Epithelial cell of proximal tubule (primary cell): ENCODE results near the gene ANKRD63. TPM values are rescaled to one million over a fixed set of nuclear protein-coding genes. Genes with fewer than 3 reads are reported as not detected.

Experiments
- DNase-seq: peaks from one replicate; pipeline ENCODE4 v3.0.0-alpha.2; 2011; ENCODE audit warnings: low read depth
- H3K4me3 ChIP-seq: 2 replicates; pipeline ENCODE4 v1.5.1; 2011; ENCODE audit warnings: low read depth, mild to moderate bottlenecking, low read length
- CTCF ChIP-seq: conservative IDR thresholded peaks from 2 replicates; pipeline ENCODE4 v1.5.1; 2012; ENCODE audit warnings: low read depth, mild to moderate bottlenecking, low read length
- total RNA-seq: library from RNA; depleted of rRNA; stranded (reverse); fragments of >200 nt; gene quantifications from 2 replicates; pipeline ENCODE4 v1.2.3, GENCODE V29; 2015

ANKRD63 gene
- total RNA-seq, 1 donor from 2014 or later = not detected

- TF ChIP-seq CTCF = no peak
Measured at GRCh38 chr15:40269604-40270003, 13.3 kb downstream of the ANKRD63 start.

DNA sequence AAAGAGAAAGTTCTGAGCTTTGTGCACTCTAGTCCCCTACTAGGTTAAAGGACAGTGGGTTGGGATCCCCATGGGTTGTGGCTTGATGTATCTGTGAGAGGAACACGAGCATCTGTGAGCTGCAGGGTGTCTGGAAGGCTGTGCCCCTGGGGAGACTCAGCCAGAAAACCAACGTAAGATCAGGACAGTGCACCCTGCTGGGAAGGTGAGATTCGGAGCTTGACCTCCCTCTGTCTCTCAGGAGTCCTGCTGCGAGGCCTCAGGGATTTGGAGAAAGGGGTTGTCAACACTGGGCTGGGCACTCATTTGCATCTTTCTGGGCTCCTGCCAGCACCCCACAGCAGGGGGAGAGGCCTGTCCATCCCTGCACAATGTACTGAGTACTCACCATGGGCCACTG lies 15.2 kb downstream of the ANKRD63 start:
- no peak for DNase-seq
- H3K4me3 ChIP-seq = no peak overlapping the region
- no peak for TF ChIP-seq CTCF

More at GRCh38 chr15:40269604-40270003, 13.3 kb downstream of the ANKRD63 start:
- DNase-seq = no peak
- H3K4me3 ChIP-seq = no peak overlapping the region

- no peak for TF ChIP-seq CTCF
- H3K4me3 ChIP-seq = no peak overlapping the region
- DNase-seq = peak; percentile 35
Measured at GRCh38 chr15:40266828-40267304, 16.0 kb downstream of the ANKRD63 start.

DNA sequence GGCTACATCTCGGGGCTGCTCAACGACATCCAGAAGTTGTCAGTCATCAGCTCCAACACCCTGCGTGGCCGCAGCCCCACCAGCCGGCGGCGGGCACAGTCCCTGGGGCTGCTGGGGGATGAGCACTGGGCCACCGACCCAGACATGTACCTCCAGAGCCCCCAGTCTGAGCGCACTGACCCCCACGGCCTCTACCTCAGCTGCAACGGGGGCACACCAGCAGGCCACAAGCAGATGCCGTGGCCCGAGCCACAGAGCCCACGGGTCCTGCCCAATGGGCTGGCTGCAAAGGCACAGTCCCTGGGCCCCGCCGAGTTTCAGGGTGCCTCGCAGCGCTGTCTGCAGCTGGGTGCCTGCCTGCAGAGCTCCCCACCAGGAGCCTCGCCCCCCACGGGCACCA lies 17.0 kb downstream of the ANKRD63 start:
- no peak for TF ChIP-seq CTCF
- no peak for DNase-seq
- H3K4me3 ChIP-seq = no peak overlapping the region

- no peak for TF ChIP-seq CTCF
- H3K4me3 ChIP-seq = no peak overlapping the region
- no peak for DNase-seq
Measured at GRCh38 chr15:40265355-40265754, 17.5 kb downstream of the ANKRD63 start.

DNA sequence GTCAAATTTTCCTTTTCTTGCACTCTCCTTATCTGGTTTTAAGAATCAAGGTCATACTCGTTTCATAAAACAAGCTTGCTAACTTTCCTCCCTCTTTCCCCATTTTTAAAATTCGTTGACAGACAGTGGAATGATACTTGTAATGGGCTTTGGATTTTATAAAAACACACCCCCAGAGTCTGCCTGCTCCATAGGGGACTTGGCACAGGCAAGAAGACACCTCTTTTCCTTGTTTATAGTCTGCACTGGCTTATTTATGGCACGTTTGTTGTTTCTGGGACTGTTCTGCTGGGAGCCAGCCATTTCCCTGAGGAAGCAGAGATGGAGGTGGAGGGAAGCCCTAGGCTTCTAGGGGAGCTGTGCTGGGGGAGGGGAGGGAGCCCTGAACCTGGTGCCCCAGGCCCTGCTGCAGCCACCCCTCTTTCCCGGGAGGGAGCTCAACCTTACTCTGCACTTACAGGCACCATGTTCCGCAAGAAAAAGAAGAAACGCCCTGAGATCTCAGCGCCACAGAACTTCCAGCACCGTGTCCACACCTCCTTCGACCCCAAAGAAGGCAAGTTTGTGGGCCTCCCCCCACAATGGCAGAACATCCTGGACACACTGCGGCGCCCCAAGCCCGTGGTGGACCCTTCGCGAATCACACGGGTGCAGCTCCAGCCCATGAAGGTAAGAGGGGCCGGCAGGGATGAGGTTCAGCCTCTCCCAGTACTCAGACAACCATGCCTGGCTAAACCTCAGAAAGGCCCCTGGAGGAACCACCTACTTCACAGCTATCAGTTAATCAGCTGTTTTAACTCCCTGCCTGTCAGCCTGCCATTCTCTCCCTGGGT lies 18.3 kb downstream of the ANKRD63 start:
- no peak overlapping the region for H3K4me3 ChIP-seq
- no peak for DNase-seq
- no peak for TF ChIP-seq CTCF
